Tibial artery (tissue), 4 donors: ENCODE data around the gene FKBP11.

Experiments used
- DNase-seq, 2 donors: peaks; one replicate each; pipeline ENCODE4 v3.0.0-alpha.2; 2019
- H3K27ac ChIP-seq, 2 donors: fragments of 200-600 bp; sonication (generic) in 1 of 2; 1 replicate in 1 of 2; 2 replicates in 1 of 2; pipeline ENCODE4 v1.5.1; 2018 to 2019; ENCODE audit warnings: mild to moderate bottlenecking in 1 of 2
- H3K27me3 ChIP-seq, 2 donors: fragments of 200-600 bp; sonication (generic) in 1 of 2; one replicate each; pipeline versions ENCODE4 v1.5.1 to v1.6.0; 2016 to 2019
- H3K36me3 ChIP-seq, 3 donors: fragments of 200-600 bp; sonication (generic) in 2 of 3; one replicate each; pipeline ENCODE4 v1.5.1; 2016 to 2019; ENCODE audit warnings: mild to moderate bottlenecking in 2 of 3
- H3K4me1 ChIP-seq, 4 donors: fragments of 200-600 bp; sonication (generic) in 2 of 4; 1 replicate in 3 of 4; 2 replicates in 1 of 4; pipeline ENCODE4 v1.5.1; 2016 to 2019
- H3K4me3 ChIP-seq, 2 donors: fragments of 200-600 bp; sonication (generic) in 1 of 2; 1 replicate in 1 of 2; 2 replicates in 1 of 2; pipeline ENCODE4 v1.5.1; 2018 to 2019; ENCODE audit warnings: mild to moderate bottlenecking in 2 of 2
- H3K9me3 ChIP-seq, 3 donors: fragments of 200-600 bp; sonication (generic) in 1 of 3; one replicate each; pipeline ENCODE4 v1.5.1; 2016 to 2019
- CTCF ChIP-seq, 2 experiments: fragments of 200-600 bp in 1 of 2; fragments of 450-650 bp in 1 of 2; IDR thresholded peaks; one replicate each; pipeline ENCODE4 v1.5.1; 2017 to 2019; ENCODE audit warnings: antibody characterized with exemption in 2 of 2, mild to moderate bottlenecking in 1 of 2, moderate library complexity in 1 of 2
- intact Hi-C: fragments of 100-400 bp; cut with DNase I; formaldehyde crosslinking; loops from one replicate; pipeline ENCODE4 v1.15.0; 2023; ENCODE audit warnings: low total_unique reads

FKBP11 gene

GRCh38 chr12:48889679-48890078 lies 35.6 kb downstream of the FKBP11 start:
- H3K27me3 ChIP-seq = peaks cover 0 to 12% of the 10 kb centered on the region in 2 donors
- H3K4me3 ChIP-seq = no peak overlapping the region
- no peak for TF ChIP-seq CTCF (IDR thresholded peaks at IDR 0.05)
- no peaks in the 10 kb centered on the region for H3K9me3 ChIP-seq
- no peak overlapping the region for H3K27ac ChIP-seq
- intact Hi-C loops = no loop called here
- DNase-seq = no peak
- peaks cover 0 to 9% (median 8%) of the 10 kb centered on the region in 4 donors for H3K4me1 ChIP-seq
- no peaks in the 10 kb centered on the region for H3K36me3 ChIP-seq

- Histone ChIP-seq H3K27me3 (peaks cover 0 to 14% of the 10 kb centered on the region in 2 donors), H3K27ac (no peak overlapping the region), H3K4me3 (no peak overlapping the region), H3K4me1 (peaks cover 0 to 15% (median 11%) of the 10 kb centered on the region in 4 donors), H3K36me3 (no peaks in the 10 kb centered on the region), H3K9me3 (no peaks in the 10 kb centered on the region)
- TF ChIP-seq CTCF (IDR thresholded peaks at IDR 0.05) = no peak
- intact Hi-C loops = no loop called here
- no peak for DNase-seq
Observed at GRCh38 chr12:48883305-48884161, 41.8 kb downstream of the FKBP11 start.

- intact Hi-C loops = no loop called here
- no peak overlapping the region for H3K4me3 ChIP-seq
- peaks cover 0 to 15% (median 11%) of the 10 kb centered on the region in 4 donors for H3K4me1 ChIP-seq
- H3K9me3 ChIP-seq = no peaks in the 10 kb centered on the region
- TF ChIP-seq CTCF (IDR thresholded peaks at IDR 0.05) = no peak
- H3K27me3 ChIP-seq = peaks cover 0 to 14% of the 10 kb centered on the region in 2 donors
- no peak for DNase-seq
- H3K36me3 ChIP-seq = no peaks in the 10 kb centered on the region
- H3K27ac ChIP-seq = no peak overlapping the region
Observed at GRCh38 chr12:48882972-48883304, 42.4 kb downstream of the FKBP11 start.

GRCh38 chr12:48882315-48882687 lies 43.0 kb downstream of the FKBP11 start:
- intact Hi-C loops = no loop called here
- H3K9me3 ChIP-seq = no peaks in the 10 kb centered on the region
- peaks cover 0 to 14% of the 10 kb centered on the region in 2 donors for H3K27me3 ChIP-seq
- peaks cover 0 to 15% (median 11%) of the 10 kb centered on the region in 4 donors for H3K4me1 ChIP-seq
- H3K36me3 ChIP-seq = no peaks in the 10 kb centered on the region
- TF ChIP-seq CTCF (IDR thresholded peaks at IDR 0.05) = no peak
- peak in 1 of 2 donors; percentile 24 for DNase-seq
- peak overlapping the region; percentile 13 to 36 for H3K4me3 ChIP-seq
- H3K27ac ChIP-seq = no peak overlapping the region

GRCh38 chr12:48881686-48882314 lies 43.5 kb downstream of the FKBP11 start:
- Histone ChIP-seq H3K36me3 (no peaks in the 10 kb centered on the region), H3K27ac (no peak overlapping the region), H3K27me3 (peaks cover 0 to 14% of the 10 kb centered on the region in 2 donors), H3K9me3 (no peaks in the 10 kb centered on the region), H3K4me1 (peaks cover 0 to 15% (median 11%) of the 10 kb centered on the region in 4 donors), H3K4me3 (peak overlapping the region; percentile 13 to 36)
- intact Hi-C loops = no loop called here
- TF ChIP-seq CTCF (IDR thresholded peaks at IDR 0.05) = no peak
- DNase-seq = no peak
